Thyroid gland (tissue), 4 donors: ENCODE measurements around the gene ZNF598. TPM values are rescaled to one million over a fixed set of nuclear protein-coding genes. Genes with fewer than 3 reads are reported as not detected.
A peak's percentile ranks its signal among the peaks of the same experiment; 100 is the strongest.

Experiments used
- DNase-seq, 2 donors: peaks; one replicate each; pipeline ENCODE4 v3.0.0-alpha.2; 2019
- H3K27ac ChIP-seq, 3 donors: fragments of 200-600 bp; sonication (generic); 1 replicate in 2 of 3; 2 replicates in 1 of 3; pipeline ENCODE4 v1.5.1; 2016 to 2019; ENCODE audit warnings: mild to moderate bottlenecking in 1 of 3, moderate library complexity in 1 of 3
- H3K27me3 ChIP-seq: fragments of 200-600 bp; sonication (generic); one replicate; pipeline ENCODE4 v1.5.1; 2019
- H3K36me3 ChIP-seq, 2 donors: fragments of 200-600 bp; sonication (generic); one replicate each; pipeline ENCODE4 v1.5.1; 2016 to 2019
- H3K4me1 ChIP-seq, 2 donors: fragments of 200-600 bp; sonication (generic); one replicate each; pipeline ENCODE4 v1.5.1; 2017 to 2019
- H3K4me3 ChIP-seq, 3 donors: fragments of 200-600 bp; sonication (generic); replicated peaks in 1 of 3; 1 replicate in 2 of 3; 2 replicates in 1 of 3; pipeline ENCODE4 v1.5.1; 2016; ENCODE audit warnings: mild to moderate bottlenecking in 1 of 3
- H3K9me3 ChIP-seq: fragments of 200-600 bp; sonication (generic); one replicate; pipeline ENCODE4 v1.5.1; 2017
- POLR2A ChIP-seq, 2 donors: fragments of 450-650 bp; IDR thresholded peaks; one replicate each; pipeline ENCODE4 v1.6.1; 2017; ENCODE audit warnings: antibody characterized with exemption in 2 of 2, mild to moderate bottlenecking in 2 of 2, moderate library complexity in 1 of 2
- WGBS, 2 donors: methylation state at CpG; one replicate each; pipeline ENCODE4 v1.1.5; 2017; 5-methylcytosine and 5-hydroxymethylcytosine counted together
- intact Hi-C: fragments of 100-400 bp; cut with DNase I; formaldehyde crosslinking; loops from one replicate; pipeline ENCODE4 v1.15.1; 2023
- total RNA-seq, 4 donors: library from RNA; depleted of rRNA; stranded (reverse); fragments of >200 nt; gene quantifications; one replicate each; pipeline ENCODE4 v1.2.3, GENCODE V29; 2016
- TF ChIP-seq, protein P1 (sequence below), 6 experiments: fragments of 200-600 bp in 3 of 6; fragments of 450-650 bp in 3 of 6; sonication (generic) in 3 of 6; IDR thresholded peaks; one replicate each; pipeline ENCODE4 v1.5.1; 2016 to 2019; ENCODE audit warnings: antibody characterized with exemption in 6 of 6, mild to moderate bottlenecking in 2 of 6, inconsistent platforms in 1 of 6, moderate library complexity in 1 of 6

ZNF598 gene
- total RNA-seq, 4 donors from 2014 or later: 19.0 to 38.4 (median 27.4) TPM

GRCh38 chr16:2053211-2053610, 43.6 kb upstream of the ZNF598 start:
- no peak overlapping the region for H3K27ac ChIP-seq
- H3K4me3 ChIP-seq: no peak overlapping the region
- TF ChIP-seq POLR2A (IDR thresholded peaks at IDR 0.05): no peak
- TF ChIP-seq, protein P1, sequence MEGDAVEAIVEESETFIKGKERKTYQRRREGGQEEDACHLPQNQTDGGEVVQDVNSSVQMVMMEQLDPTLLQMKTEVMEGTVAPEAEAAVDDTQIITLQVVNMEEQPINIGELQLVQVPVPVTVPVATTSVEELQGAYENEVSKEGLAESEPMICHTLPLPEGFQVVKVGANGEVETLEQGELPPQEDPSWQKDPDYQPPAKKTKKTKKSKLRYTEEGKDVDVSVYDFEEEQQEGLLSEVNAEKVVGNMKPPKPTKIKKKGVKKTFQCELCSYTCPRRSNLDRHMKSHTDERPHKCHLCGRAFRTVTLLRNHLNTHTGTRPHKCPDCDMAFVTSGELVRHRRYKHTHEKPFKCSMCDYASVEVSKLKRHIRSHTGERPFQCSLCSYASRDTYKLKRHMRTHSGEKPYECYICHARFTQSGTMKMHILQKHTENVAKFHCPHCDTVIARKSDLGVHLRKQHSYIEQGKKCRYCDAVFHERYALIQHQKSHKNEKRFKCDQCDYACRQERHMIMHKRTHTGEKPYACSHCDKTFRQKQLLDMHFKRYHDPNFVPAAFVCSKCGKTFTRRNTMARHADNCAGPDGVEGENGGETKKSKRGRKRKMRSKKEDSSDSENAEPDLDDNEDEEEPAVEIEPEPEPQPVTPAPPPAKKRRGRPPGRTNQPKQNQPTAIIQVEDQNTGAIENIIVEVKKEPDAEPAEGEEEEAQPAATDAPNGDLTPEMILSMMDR (IDR thresholded peaks at IDR 0.05): no peak
- no peak for DNase-seq
- 96 to 100% methylated on average over 3 to 10 of the region's 21 CpGs for WGBS, 2 donors
- no peaks in the 10 kb centered on the region for H3K9me3 ChIP-seq
- intact Hi-C loops: no loop called here
- H3K27me3 ChIP-seq: no peaks in the 10 kb centered on the region
- peaks cover 10 to 20% of the 10 kb centered on the region in 2 donors for H3K36me3 ChIP-seq
- peaks cover 16 to 36% of the 10 kb centered on the region in 2 donors for H3K4me1 ChIP-seq

- Histone ChIP-seq H3K4me3 (peak overlapping the region; percentile 9 to 96 (median 87)), H3K27ac (peak overlapping the region in 2 of 3 donors; percentile 66 to 77), H3K4me1 (peaks cover 20 to 36% of the 10 kb centered on the region in 2 donors), H3K27me3 (no peaks in the 10 kb centered on the region), H3K36me3 (peaks cover under 1 to 7% of the 10 kb centered on the region in 2 donors), H3K9me3 (no peaks in the 10 kb centered on the region)
- DNase-seq: no peak
- intact Hi-C loops: no loop called here
- TF ChIP-seq, protein P1 (IDR thresholded peaks at IDR 0.05): peak in 1 of 6 experiments; percentile 0
- TF ChIP-seq POLR2A (IDR thresholded peaks at IDR 0.05): no peak
- 2 to 17% methylated on average over 3 to 15 of the region's 30 CpGs for whole genome bisulfite sequencing, 2 donors
Measured at GRCh38 chr16:2048116-2048543, 38.5 kb upstream of the ZNF598 start.

GRCh38 chr16:2047330-2048115, 37.9 kb upstream of the ZNF598 start, which contains the start of the genes NTHL1 and TSC2:
NTHL1 (minus strand) TSS chr16:2047834; CDS start chr16:2047823, 11 bp downstream.
TSC2 (plus strand) TSS chr16:2047985; CDS start chr16:2048616, 631 bp downstream.
- TF ChIP-seq, protein P1 (IDR thresholded peaks at IDR 0.05): peak in 4 of 6 experiments; percentile 29 to 69 (median 43)
- peak in 1 of 2 donors; percentile 69 for TF ChIP-seq POLR2A (IDR thresholded peaks at IDR 0.05)
- Histone ChIP-seq H3K4me1 (peaks cover 23 to 40% of the 10 kb centered on the region in 2 donors), H3K27me3 (no peaks in the 10 kb centered on the region), H3K4me3 (peak within 1 kb of the TSS; percentile 36 to 96 (median 87)), H3K36me3 (peaks cover 0 to 5% of the 10 kb centered on the region in 2 donors), H3K9me3 (no peaks in the 10 kb centered on the region), H3K27ac (peak within 1 kb of the TSS; percentile 11 to 77 (median 66))
- WGBS, 2 donors: 2% methylated on average over 14 of the region's 81 CpGs; no CpG with 5 or more reads in 1 of the 2 donors
- intact Hi-C loops: no loop called here
- peak; percentile 97 for DNase-seq

- intact Hi-C loops: no loop called here
- H3K4me1 ChIP-seq: peaks cover 29 to 47% of the 10 kb centered on the region in 2 donors
- TF ChIP-seq, protein P1 (IDR thresholded peaks at IDR 0.05): no peak
- TF ChIP-seq POLR2A (IDR thresholded peaks at IDR 0.05): no peak
Measured at GRCh38 chr16:2046893-2047329, 37.3 kb upstream of the ZNF598 start.

More at GRCh38 chr16:2046893-2047329, 37.3 kb upstream of the ZNF598 start:
- Histone ChIP-seq H3K27me3 (no peaks in the 10 kb centered on the region), H3K9me3 (no peaks in the 10 kb centered on the region), H3K36me3 (peaks cover 0 to 5% of the 10 kb centered on the region in 2 donors), H3K27ac (peak overlapping the region; percentile 11 to 77 (median 66)), H3K4me3 (peak overlapping the region in 2 of 3 donors; percentile 36 to 96)
- DNase-seq: no peak
- 23 to 38% methylated on average over 3 to 8 of the region's 8 CpGs for WGBS, 2 donors
